ENCODE results near the gene SF3A1.

The SF3A1 gene

DNA sequence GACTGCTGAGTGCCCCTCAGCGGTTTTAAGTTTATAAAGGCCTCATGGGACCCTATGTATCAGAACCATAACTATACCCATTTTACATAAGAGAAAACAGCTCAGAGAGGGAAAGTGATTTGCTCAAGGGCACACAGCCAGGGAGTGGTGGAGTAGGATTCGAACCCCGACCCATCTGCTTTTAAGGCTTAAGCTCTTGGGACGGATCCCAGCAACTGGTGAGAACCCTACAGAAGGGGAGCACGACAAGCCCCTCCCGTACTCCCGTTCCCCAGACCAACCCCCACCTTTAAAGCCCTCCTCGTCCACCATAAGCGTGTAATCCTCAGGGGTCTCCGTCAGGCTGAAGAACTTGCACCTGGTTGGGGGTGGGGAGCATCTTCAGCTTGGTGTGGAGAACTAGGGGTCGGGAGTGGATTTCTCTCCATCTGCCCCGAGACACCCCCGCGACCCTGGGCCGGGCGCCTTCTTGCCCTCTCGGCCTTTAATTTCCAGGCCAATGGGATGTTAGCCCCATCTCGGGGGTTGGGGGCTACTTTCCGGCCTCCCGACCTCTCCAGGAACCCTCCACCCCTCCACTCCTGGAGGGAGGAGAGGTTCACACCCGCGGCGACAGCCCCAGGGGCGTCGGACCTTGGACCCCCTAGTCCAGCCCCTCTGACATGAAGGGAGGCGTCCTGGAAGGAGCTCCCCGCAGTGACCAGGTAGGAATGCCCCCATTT, 68.1 kb downstream of the SF3A1 start:
- DNase-seq (ENCODE audit: low read depth) = no peak

DNA sequence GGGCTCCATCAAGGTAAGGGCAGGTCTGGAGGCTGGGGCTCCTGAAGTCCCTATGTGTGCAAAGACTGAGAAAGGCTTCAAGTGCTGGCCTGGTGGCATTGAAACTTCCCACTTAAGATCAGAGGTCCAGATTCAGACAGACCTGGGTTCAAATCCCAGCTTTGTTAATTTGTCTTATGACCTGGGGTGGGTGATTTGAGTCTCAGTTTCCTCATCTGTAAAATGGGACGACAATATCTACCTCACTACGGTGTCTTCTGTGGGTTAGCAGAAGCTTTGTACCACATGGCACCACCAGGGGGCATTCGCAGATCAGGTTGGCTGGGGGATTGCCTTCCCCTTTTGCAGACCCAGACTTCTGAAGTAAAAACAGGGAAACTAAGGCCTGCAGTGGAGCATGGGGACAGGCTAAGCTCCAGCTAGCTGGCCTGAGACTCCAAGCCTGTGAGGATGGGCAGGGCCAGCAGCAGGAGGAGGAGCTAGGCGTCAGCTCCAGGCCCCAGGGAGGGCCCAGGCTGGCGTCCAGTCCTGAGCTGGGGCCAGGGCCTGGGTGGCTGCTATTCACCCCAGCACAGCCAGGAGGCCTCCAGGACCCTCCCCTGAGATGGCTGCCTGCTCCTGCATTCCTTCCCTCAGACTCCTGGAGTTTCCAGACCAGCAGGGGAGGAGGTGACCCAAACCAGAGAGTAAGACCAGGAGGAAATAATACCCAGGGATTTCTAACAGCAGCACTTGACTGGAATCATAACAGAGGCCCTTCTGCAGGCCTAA, 68.9 kb downstream of the SF3A1 start:
- DNase-seq (ENCODE audit: low read depth) = peak; percentile 91

DNA sequence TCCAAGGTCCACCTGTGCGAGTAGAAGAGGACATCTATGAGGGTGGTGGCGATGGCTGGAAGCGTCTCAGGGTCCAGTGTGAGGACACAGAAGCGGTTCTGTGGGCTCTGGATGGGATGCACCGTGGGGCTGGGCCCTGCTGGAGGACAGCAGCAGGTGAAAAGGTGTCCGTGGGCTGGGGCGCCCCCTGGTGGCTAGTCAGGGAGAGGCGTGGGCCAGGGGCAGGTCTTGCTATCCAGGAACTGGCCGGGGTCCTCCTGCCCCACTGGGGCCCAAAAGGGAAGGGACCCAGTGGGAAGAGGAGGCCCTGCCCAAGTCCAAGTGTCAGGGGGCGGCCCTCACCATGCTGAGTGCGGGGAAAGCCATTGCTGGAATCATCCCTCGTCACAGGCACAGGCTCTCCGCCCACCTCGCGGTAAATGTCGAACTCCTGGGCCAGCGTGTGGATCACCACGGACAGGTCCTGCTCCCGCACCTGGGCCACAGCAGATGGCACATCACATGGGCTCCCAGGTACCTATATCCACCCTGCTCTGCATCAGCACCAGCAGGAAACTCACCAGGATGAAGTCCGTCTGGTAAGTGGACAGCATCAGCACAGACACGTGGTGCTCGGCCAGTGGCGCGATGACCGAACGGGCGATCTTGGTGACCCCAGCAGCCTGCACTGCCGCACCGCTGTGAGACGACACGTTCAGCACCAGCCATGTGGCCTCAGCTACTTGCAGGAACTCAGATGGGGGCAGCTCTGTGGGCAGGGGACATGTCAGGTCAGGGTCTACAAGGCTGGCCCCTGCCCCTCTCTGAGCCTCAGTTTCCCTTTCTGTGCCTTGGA, 69.7 kb downstream of the SF3A1 start:
- DNase-seq (ENCODE audit: low read depth) = no peak

DNA sequence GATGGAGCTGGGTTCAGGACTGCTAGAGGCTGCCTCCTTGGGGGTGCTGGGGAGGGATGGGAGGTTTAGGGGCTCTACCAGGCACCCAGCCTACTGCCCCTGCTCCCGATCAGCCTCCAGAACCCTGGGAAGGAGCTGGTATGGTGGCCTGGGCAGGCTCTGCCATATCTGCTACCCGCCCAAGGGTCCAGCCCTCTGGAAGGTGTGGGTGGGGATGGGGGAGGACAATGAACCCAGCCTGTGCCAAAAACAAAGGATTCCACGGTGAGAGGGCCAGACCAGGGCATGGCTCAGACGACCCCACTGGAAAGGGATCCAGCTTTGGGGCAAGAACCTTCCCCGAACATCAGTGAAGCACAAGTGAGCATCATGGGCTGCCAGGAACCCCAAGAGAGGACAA, 70.4 kb downstream of the SF3A1 start:
- no peak for DNase-seq (ENCODE audit: low read depth)

DNA sequence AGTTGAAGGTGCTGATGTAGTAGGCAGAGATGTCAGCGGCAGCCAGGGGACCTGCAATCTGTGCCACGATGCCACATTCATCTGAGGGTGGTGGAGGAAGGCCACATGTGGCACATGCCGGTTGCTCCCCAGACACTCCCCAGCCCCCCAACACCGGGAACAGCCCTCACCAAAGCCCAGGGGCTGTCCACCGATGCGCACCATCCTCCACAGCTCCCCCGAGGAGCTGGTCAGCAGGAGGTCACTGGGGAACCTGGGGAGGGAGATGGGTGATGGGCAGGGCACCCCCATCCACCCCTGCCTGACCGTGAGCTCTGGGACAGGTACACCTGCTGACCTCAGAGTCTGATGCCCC, 70.9 kb downstream of the SF3A1 start:
- no peak for DNase-seq (ENCODE audit: low read depth)

DNA sequence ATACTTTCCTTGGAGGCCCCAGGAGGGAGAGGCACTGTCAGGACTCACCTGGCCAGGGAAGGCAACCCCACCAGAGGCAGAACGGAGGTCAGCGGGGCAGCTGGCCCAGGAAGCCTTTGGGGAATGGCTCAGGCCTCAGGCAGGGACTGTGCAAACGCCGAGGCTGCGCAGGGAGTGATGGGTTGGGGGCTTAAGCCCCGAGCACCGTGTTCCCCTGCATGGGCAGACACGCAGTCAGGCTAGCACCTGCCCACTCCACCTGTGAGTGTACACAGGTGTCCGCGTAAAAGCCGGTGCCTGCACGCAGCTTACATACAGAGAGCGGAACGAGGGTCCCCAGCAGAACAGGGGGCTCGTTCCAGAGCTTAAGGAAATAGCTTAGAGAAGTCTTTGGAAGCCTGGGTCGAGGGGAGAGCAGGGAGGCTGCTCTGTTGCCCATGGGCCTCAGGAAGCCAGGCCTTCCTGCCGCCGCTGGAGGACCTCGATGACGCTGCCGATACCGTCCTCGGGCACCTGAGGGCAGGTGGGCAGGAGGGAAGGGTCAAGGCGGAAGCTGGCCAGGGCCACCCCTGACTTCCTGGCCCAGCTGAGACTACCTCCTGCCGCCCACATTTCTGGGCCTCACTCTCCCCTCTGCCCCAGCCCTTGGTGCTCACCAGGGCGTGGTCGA, 71.4 kb downstream of the SF3A1 start:
- DNase-seq (ENCODE audit: low read depth) = no peak

DNA sequence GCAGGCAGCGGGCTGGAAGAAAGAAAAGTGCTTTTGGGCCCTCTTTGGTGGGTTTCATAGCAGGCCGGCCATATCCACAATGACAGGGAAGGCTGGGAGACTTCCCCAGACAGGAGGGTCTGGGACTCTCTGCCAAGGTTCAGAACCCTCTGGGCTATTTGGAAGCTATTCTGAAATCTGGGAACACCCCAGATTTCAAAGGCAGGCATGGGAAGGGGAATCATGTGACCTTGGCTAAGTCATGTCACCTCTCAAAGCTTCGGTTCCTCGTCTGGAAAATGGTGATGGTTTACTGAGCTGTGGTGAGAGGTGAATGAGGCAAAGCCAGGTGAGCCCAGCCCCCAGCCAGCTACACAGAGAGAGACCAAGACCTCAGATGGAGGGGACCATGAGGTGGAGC, 72.0 kb downstream of the SF3A1 start:
- no peak for DNase-seq (ENCODE audit: low read depth)

DNA sequence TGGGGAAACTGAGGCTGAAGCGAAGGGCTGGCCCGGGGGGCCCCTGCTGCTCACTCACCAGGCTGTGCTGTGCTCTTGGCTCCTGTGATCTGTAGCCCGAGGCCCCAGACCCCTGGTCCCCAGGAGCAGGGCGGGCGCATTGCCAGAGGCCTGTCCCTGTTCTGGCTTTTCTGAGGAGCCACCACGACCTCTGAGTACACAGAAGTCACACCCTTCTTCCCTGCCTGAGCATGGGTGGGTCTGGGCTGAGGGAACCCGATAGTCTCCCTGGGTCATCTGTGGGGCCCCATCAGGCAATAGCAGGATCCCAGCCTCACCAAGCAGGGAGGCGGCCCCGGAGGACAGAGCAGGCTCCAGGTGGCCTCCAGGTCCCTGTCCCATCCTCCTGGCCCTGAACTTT, 72.5 kb downstream of the SF3A1 start:
- no peak for DNase-seq (ENCODE audit: low read depth)

DNA sequence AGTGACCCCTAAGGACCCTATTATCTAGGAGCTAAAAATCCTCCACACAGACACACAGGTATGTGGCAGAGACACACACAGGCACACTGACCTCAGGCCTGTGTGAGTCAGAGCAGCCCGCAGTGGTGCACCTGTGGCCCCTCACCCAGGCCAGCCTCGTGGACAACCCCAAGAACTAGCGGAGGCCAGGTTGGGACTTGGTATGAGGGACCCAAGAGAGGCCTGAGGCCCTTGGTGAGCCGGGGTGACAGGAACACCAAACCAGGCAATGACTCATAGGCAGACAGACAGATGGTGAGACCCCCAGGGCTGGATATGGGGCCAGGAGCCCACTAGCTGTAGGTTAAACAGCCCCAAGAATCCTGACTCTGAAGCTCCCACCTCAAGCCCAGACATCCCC, 73.4 kb downstream of the SF3A1 start:
- no peak for DNase-seq (ENCODE audit: low read depth)

DNA sequence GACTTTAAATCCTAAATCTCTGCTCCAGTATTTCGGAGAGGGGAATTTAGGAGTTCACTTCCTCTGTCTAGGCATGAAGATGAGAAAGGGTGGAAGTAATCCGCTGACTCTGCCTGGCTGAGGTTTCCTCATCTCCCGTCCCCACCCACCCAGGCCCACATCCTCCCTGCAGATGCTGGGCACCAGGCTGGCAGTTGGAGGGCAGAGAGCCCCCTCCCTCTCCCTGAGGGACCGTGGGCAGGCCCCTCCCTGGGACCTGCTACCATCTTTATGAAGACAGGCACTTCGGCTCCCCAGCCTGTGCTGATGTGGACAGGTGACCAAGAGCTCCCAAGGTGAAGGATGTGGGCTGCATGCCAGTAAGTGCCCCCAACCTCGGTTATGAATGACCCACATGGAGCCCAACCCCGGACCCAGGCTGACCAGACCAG, 74.1 kb downstream of the SF3A1 start:
- DNase-seq (ENCODE audit: low read depth) = no peak
